Neural crest cell (in vitro differentiated cells): ENCODE results near the gene CCDC85A. TPM values are rescaled to one million over a fixed set of nuclear protein-coding genes. Genes with fewer than 3 reads are reported as not detected.

Experiments
- DNase-seq: peaks from one replicate; pipeline ENCODE4 v3.0.0; 2021; ENCODE audit warnings: low read depth, mixed read lengths, low spot score
- H3K27ac Mint-ChIP-seq: one replicate; pipeline ENCODE4 v1.8.0; 2021; ENCODE audit warnings: mild to moderate bottlenecking, mixed read lengths; ENCODE audit not compliant: unreplicated experiment
- H3K27me3 Mint-ChIP-seq: 2 replicates; pipeline ENCODE4 v1.8.0; 2021; ENCODE audit warnings: low read depth, mild to moderate bottlenecking, mixed read lengths
- H3K36me3 Mint-ChIP-seq: 2 replicates; pipeline ENCODE4 v1.8.0; 2021; ENCODE audit warnings: low read depth, mild to moderate bottlenecking, mixed read lengths
- H3K4me1 Mint-ChIP-seq: 2 replicates; pipeline ENCODE4 v1.8.0; 2021; ENCODE audit warnings: mixed read lengths
- H3K4me3 Mint-ChIP-seq: one replicate; pipeline ENCODE4 v1.8.0; 2021; ENCODE audit warnings: mild to moderate bottlenecking, mixed read lengths
- H3K9me3 Mint-ChIP-seq: 2 replicates; pipeline ENCODE4 v1.8.0; 2021; ENCODE audit warnings: mixed read lengths
- CTCF ChIP-seq: fragments of 200-600 bp; sonication (generic); conservative IDR thresholded peaks from 2 replicates; pipeline ENCODE4 v1.5.0; 2021; ENCODE audit warnings: antibody characterized with exemption, mild to moderate bottlenecking
- total RNA-seq: library from RNA; stranded (reverse); gene quantifications from 2 replicates; pipeline ENCODE4 v1.2.1, GENCODE V29; 2021

Gene CCDC85A
- total RNA-seq, 1 donor from 2014 or later: 0.19 TPM

GRCh38 chr2:56348392-56349210, 164.8 kb downstream of the CCDC85A start:
- Mint-ChIP-seq H3K27ac (no peak overlapping the region), H3K27me3 (no peaks in the 10 kb centered on the region), H3K9me3 (no peaks in the 10 kb centered on the region), H3K36me3 (no peaks in the 10 kb centered on the region), H3K4me1 (no peaks in the 10 kb centered on the region), H3K4me3 (no peak overlapping the region)
- no peak for DNase-seq
- no peak for TF ChIP-seq CTCF

- H3K27ac Mint-ChIP-seq: no peak overlapping the region
- H3K4me3 Mint-ChIP-seq: no peak overlapping the region
- peaks cover 5% of the 10 kb centered on the region for H3K9me3 Mint-ChIP-seq
- no peaks in the 10 kb centered on the region for H3K36me3 Mint-ChIP-seq
- no peak for TF ChIP-seq CTCF
- H3K27me3 Mint-ChIP-seq: no peaks in the 10 kb centered on the region
- no peaks in the 10 kb centered on the region for H3K4me1 Mint-ChIP-seq
- DNase-seq: no peak
Observed at GRCh38 chr2:56357655-56358295, 174.0 kb downstream of the CCDC85A start.

GRCh38 chr2:56361844-56362243, 178.1 kb downstream of the CCDC85A start:
- no peak overlapping the region for H3K27ac Mint-ChIP-seq
- DNase-seq: no peak
- no peaks in the 10 kb centered on the region for H3K4me1 Mint-ChIP-seq
- no peaks in the 10 kb centered on the region for H3K27me3 Mint-ChIP-seq
- H3K4me3 Mint-ChIP-seq: no peak overlapping the region
- peaks cover 8% of the 10 kb centered on the region for H3K9me3 Mint-ChIP-seq
- no peaks in the 10 kb centered on the region for H3K36me3 Mint-ChIP-seq
- TF ChIP-seq CTCF: no peak

GRCh38 chr2:56364902-56365301, 181.1 kb downstream of the CCDC85A start:
- TF ChIP-seq CTCF: no peak
- H3K4me3 Mint-ChIP-seq: no peak overlapping the region

GRCh38 chr2:56369316-56369715, 185.5 kb downstream of the CCDC85A start:
- H3K36me3 Mint-ChIP-seq: no peaks in the 10 kb centered on the region
- no peaks in the 10 kb centered on the region for H3K9me3 Mint-ChIP-seq
- H3K27me3 Mint-ChIP-seq: no peaks in the 10 kb centered on the region
- H3K4me1 Mint-ChIP-seq: no peaks in the 10 kb centered on the region
- H3K27ac Mint-ChIP-seq: no peak overlapping the region
- no peak overlapping the region for H3K4me3 Mint-ChIP-seq
- no peak for DNase-seq
- no peak for TF ChIP-seq CTCF

More at GRCh38 chr2:56364902-56365301, 181.1 kb downstream of the CCDC85A start:
- H3K36me3 Mint-ChIP-seq: no peaks in the 10 kb centered on the region
- DNase-seq: no peak
- no peak overlapping the region for H3K27ac Mint-ChIP-seq
- no peaks in the 10 kb centered on the region for H3K4me1 Mint-ChIP-seq
- peaks cover 8% of the 10 kb centered on the region for H3K9me3 Mint-ChIP-seq
- no peaks in the 10 kb centered on the region for H3K27me3 Mint-ChIP-seq
